HCEC 1CT (cell line): ENCODE data around the gene FGR.
"Not testable (repeated sequence)": the region's sequence is repeated elsewhere in the genome, so short reads cannot be mapped to it uniquely, and the experiment has no call there.

Experiments
- DNase-seq: peaks from one replicate; pipeline ENCODE4 v3.0.0-alpha.2; 2017

Gene FGR

GRCh38 chr1:27659497-27660299, 24.7 kb upstream of the FGR start:
- peak; percentile 84 for DNase-seq

DNA sequence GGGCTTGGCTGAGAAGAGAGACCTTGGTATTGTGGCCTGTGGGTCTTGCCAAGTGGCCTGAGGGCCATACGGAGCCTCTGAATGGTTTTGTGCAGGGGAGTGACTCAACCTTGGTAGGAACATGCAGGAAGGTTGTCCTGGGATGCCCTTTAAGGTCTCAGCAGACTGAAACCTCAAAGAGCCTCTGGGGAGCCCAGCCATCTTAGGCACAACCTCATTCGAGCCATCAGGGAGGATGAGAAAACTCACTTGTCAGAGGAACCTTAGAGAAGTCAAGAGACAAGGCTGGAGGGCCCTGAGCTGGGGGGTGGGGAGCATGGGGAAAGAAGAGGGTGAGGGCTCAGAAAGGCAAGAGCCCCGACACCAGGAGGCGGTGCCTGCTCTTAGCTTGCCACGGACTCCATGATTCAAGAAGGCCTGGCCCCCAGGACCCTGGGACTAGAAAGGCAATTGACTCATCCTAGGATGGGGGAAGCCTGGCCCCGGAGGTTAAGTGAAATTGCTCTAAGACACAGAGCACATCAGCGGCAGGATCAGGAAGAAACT, 24.0 kb upstream of the FGR start:
- peak; percentile 79 for DNase-seq

GRCh38 chr1:27656157-27656893, 21.3 kb upstream of the FGR start:
- peak; percentile 71 for DNase-seq

- DNase-seq, result no peak
Observed at GRCh38 chr1:27655151-27655937, 20.4 kb upstream of the FGR start.

- no peak for DNase-seq
Observed at GRCh38 chr1:27652111-27652864, 17.3 kb upstream of the FGR start.

- peak; percentile 53 for DNase-seq
Observed at GRCh38 chr1:27650539-27651175, 15.7 kb upstream of the FGR start.

DNA sequence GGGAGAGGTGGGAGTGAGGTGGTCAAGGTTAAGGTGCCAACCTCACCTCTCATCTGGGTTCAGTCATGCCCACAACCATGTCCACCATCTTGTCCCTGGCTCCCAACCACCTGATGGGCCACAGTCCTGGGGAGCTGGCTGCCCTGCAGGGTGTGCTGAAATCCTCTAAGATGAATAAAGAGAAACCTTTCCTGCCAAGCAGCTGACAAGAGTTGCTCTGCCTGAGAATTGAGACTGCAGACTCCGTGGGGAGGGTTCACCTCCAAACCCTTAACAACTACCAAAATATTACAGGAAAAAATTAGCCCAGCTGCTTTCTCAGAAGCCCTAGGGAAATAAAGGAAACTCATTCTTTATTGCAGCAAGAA, 15.2 kb upstream of the FGR start:
- no peak for DNase-seq

GRCh38 chr1:27649306-27649635, 14.3 kb upstream of the FGR start:
- DNase-seq, result no peak

DNA sequence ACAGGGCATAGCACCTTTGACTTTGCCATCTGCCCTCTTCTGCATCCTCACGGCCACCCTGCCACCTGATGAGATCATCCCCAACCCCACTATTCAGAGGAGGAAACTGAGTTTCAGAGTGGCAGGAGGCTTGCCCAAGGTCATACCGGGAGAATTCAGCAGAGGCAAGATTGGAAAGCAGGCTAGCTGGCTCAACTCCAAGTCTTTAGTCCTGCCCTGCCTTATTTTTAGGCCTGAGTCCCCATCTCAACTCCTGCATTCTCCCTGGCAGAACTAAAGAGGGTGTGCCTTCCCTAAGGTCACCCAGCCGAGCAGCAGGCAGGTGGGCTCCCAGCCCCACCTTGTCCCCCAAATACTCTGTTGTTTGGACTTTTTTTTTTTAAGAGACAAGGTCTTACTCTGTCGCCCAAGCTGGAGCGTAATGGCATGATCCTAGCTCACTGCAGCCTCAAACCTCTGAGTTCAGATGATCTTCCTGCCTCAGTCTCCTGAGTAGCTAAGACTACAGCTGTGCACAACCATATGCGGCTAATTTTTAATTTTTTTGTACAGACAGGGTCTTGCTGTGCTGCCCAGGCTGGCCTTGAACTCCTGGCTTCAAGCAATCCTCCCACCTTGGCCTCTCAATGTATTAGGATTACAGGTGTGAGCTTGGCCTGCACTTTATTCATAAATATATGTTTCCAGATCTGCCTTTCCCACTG, 13.8 kb upstream of the FGR start:
- no peak for DNase-seq

DNA sequence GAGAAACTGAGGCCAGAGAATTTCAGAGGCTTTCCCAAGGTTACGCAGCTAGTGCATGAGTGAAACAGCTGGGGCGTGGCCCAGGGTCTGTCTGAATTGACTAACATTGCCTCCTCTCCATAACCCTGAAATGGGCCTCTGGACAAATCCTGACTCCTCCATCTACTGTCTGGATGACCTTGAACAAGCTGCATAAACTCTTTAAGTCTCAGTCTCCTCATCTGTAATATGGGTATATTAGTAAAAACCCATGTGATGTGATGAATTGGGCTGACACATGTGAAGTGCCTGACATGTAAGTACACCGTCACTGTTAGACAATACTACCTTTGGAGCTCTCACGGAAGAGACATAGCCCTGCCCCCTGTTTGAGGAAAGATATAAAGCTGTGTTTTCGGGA, 12.3 kb upstream of the FGR start:
- DNase-seq, result no peak

DNA sequence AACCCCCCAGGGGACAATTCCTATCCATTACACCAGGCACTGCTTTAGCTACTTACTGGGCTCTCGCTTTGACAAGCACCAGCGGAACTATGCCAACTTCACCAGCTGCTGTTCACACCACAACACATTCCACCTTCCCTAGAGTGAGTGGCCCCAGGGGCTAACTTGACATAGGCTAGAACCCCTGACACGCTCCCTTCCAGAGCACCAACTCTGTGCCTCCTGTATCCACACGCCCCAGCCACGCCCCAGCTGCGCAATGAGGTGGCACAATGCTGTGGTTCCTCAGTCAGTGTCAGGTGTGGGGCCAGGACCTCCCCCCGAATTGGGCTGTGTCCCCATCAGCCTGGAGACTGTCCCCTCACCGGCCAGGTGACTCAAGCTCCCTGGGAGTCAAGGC, 11.7 kb upstream of the FGR start:
- no peak for DNase-seq

- DNase-seq, result no peak
Observed at GRCh38 chr1:27645071-27645415, 10.1 kb upstream of the FGR start.

GRCh38 chr1:27644369-27645070, 9.5 kb upstream of the FGR start:
- no peak for DNase-seq

GRCh38 chr1:27643600-27644368, 8.8 kb upstream of the FGR start:
- peak; percentile 32 for DNase-seq

GRCh38 chr1:27640514-27640913, 5.5 kb upstream of the FGR start:
- not testable (repeated sequence) for DNase-seq

- DNase-seq, result no peak
Observed at GRCh38 chr1:27638805-27639204, 3.8 kb upstream of the FGR start.

DNA sequence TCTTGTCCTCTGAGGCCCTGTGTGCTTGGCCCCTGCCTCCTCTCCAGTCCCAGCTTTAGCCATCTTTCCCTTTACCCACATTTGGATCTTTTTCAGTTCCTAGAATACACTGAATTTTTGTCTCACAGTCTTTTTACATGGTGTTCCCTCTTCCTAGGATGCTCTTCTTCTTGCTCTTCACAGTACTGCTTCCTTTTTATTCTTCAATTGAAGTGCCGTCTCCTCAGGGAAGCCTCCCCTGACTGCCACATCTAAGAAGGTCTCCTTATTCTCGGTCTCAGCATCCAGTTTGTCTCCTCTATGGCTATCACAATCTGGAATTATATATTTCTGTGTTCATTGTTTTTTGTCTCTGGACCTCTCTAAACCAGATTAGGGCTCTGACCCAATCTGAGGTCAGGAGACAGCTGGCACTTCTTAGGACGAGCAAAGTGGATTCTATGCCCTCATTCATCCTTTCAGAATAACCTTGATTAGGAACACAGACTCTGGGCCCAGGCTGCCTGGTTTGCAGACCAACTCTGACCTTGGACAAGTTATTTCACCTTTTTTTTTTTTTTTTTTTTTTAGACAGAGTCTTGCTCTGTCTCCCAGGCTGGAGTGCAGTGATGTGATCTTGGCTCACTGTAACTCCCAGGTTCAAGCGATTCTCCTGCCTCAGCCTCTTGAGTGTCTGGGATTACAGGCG, 3.2 kb upstream of the FGR start:
- no peak for DNase-seq

GRCh38 chr1:27635396-27636142, 584 bp upstream of the FGR start:
- no peak for DNase-seq
